Ovary (tissue), 3 donors: ENCODE measurements around the gene SUSD2.

ENCODE experiments used
- CTCF ChIP-seq, 3 donors: fragments of 450-650 bp in 2 of 3; fragments of 200-600 bp in 1 of 3; IDR thresholded peaks; one replicate each; pipeline versions ENCODE4 v1.5.1 to v1.8.0; 2016 to 2022; ENCODE audit warnings: antibody characterized with exemption in 3 of 3, mild to moderate bottlenecking in 1 of 3
- EP300 ChIP-seq: sonication (generic); formaldehyde crosslinking; IDR thresholded peaks from one replicate; pipeline ENCODE4 v1.6.1; 2017; ENCODE audit warnings: antibody characterized with exemption
- POLR2A ChIP-seq: fragments of 450-650 bp; IDR thresholded peaks from one replicate; pipeline ENCODE4 v1.6.1; 2017; ENCODE audit warnings: antibody characterized with exemption, mild to moderate bottlenecking, moderate library complexity
- donor health status: DM: no; HTN: no; CAD: no.

- no peak for TF ChIP-seq CTCF (IDR thresholded peaks at IDR 0.05)
- no peak for TF ChIP-seq EP300
- TF ChIP-seq POLR2A = no peak
These were observed 43.2 kb downstream of the SUSD2 start for GRCh38 chr22:24224468-24224867.
